Measurements from ENCODE around the gene NLRP4. TPM values are rescaled to one million over a fixed set of nuclear protein-coding genes. Genes with fewer than 3 reads are reported as not detected.
A peak's percentile ranks its signal among the peaks of the same experiment; 100 is the strongest.

Gene NLRP4
- total and polyA plus RNA-seq, 2 experiments from 2014 or later: not detected

GRCh38 chr19:55912916-55913315 is 76.6 kb downstream of the NLRP4 start (continued):
- TF ChIP-seq ETS1 (IDR thresholded peaks at IDR 0.05) (no peak), ZNF331 (CRISPR knock-in tag; IDR thresholded peaks at IDR 0.05; ENCODE audit: low read depth) (no peak), EZH2 (IDR thresholded peaks at IDR 0.05; ENCODE audit: low read depth, unreplicated experiment) (no peak)

DNA sequence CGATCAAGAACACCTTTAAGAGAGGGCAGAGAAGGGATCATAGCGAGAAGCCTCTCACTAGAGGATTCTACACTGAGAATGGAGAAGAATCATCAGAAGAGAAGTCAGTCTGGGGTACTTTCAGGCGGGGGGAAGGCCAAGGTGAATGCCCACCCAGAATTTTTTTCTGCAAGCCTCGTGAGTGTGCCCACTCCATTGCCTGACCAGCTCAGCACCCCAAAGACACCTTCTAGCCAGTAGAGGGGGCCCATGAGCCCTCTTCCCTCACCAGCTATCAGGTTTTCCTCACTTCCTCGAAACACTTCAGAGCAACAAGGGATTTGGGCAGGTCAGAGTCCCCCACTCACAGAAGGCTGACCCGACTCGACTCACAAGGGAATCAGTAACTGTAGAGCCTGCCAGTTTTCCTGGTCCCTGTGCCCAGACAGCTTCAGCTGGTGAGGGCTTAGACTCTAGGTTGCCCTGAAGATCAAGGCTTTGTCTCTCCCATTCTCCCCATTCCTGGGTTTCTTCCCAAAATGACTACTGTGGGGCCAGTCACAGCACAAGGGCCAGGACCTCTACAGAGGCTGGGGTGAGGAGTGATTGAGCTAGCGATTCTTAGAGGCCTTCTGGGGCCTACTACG is 77.4 kb downstream of the NLRP4 start:
- Histone ChIP-seq H3K79me2 (replicated peaks; ENCODE audit: insufficient read depth) (no peaks in the 10 kb centered on the region), H2AFZ (no peak overlapping the region), H3F3A (replicated peaks; ENCODE audit: low read depth) (no peaks in the 10 kb centered on the region), H3K9me2 (ENCODE audit: insufficient read depth) (no peaks in the 10 kb centered on the region), H3K36me3 (ENCODE audit: insufficient read depth) (peaks cover 6% of the 10 kb centered on the region), H3K4me3 (no peak overlapping the region), H3K4me2 (no peak overlapping the region), H3K27ac (ENCODE audit: low read depth) (no peak overlapping the region), H3K4me1 (ENCODE audit: insufficient read depth) (no peaks in the 10 kb centered on the region), H3K27me3 (ENCODE audit: insufficient read depth) (no peaks in the 10 kb centered on the region), H4K20me1 (replicated peaks; ENCODE audit: insufficient read depth) (no peaks in the 10 kb centered on the region)
- DNase-seq (ENCODE audit: low spot score): no peak
- Mint-ChIP-seq H3K4me3 (no peak overlapping the region), H3K4me1 (no peaks in the 10 kb centered on the region), H3K27me3 (ENCODE audit: insufficient read depth, low read depth, poor library complexity) (no peaks in the 10 kb centered on the region), H3K9me3 (peaks cover 98% of the 10 kb centered on the region), H3K36me3 (ENCODE audit: low read depth) (peaks cover 40% of the 10 kb centered on the region), H3K27ac (no peak overlapping the region)
- no peak for ATAC-seq
- TF ChIP-seq NANOG (IDR thresholded peaks at IDR 0.05; ENCODE audit: borderline replicate concordance) (no peak), ETS1 (IDR thresholded peaks at IDR 0.05) (no peak), ZNF331 (CRISPR knock-in tag; IDR thresholded peaks at IDR 0.05; ENCODE audit: low read depth) (no peak), ZNF114 (CRISPR knock-in tag; IDR thresholded peaks at IDR 0.05) (no peak), STAT1 (IDR thresholded peaks at IDR 0.05; ENCODE audit: unreplicated experiment) (no peak)
- TF ChIP-seq, protein P1, sequence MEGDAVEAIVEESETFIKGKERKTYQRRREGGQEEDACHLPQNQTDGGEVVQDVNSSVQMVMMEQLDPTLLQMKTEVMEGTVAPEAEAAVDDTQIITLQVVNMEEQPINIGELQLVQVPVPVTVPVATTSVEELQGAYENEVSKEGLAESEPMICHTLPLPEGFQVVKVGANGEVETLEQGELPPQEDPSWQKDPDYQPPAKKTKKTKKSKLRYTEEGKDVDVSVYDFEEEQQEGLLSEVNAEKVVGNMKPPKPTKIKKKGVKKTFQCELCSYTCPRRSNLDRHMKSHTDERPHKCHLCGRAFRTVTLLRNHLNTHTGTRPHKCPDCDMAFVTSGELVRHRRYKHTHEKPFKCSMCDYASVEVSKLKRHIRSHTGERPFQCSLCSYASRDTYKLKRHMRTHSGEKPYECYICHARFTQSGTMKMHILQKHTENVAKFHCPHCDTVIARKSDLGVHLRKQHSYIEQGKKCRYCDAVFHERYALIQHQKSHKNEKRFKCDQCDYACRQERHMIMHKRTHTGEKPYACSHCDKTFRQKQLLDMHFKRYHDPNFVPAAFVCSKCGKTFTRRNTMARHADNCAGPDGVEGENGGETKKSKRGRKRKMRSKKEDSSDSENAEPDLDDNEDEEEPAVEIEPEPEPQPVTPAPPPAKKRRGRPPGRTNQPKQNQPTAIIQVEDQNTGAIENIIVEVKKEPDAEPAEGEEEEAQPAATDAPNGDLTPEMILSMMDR (conservative IDR thresholded peaks at IDR 0.05; ENCODE audit: low read depth in 2 of 2): peak; percentile 9 to 19; a peak in 1 of 4 replicates

GRCh38 chr19:55923556-55923955 is 87.2 kb downstream of the NLRP4 start:
- Histone ChIP-seq H3F3A (replicated peaks; ENCODE audit: low read depth) (no peaks in the 10 kb centered on the region), H2AFZ (no peak overlapping the region), H3K36me3 (ENCODE audit: insufficient read depth) (peaks cover 12% of the 10 kb centered on the region; the same call in 1 of the 2 replicates), H3K79me2 (replicated peaks; ENCODE audit: insufficient read depth) (no peaks in the 10 kb centered on the region), H3K9me2 (ENCODE audit: insufficient read depth) (no peaks in the 10 kb centered on the region), H3K4me1 (ENCODE audit: insufficient read depth) (no peaks in the 10 kb centered on the region), H3K27ac (ENCODE audit: low read depth) (no peak overlapping the region), H3K4me2 (no peak overlapping the region), H3K27me3 (ENCODE audit: insufficient read depth) (no peaks in the 10 kb centered on the region), H4K20me1 (replicated peaks; ENCODE audit: insufficient read depth) (no peaks in the 10 kb centered on the region), H3K4me3 (no peak overlapping the region)
- peaks cover 98% of the 10 kb centered on the region for H3K9me3 Mint-ChIP-seq
- H3K4me1 Mint-ChIP-seq: no peaks in the 10 kb centered on the region
- H3K27me3 Mint-ChIP-seq (ENCODE audit: insufficient read depth, low read depth, poor library complexity): no peaks in the 10 kb centered on the region
- H3K36me3 Mint-ChIP-seq (ENCODE audit: low read depth): peaks cover 12% of the 10 kb centered on the region; the same call in 2 of the 3 replicates
- no peak for ATAC-seq
- no peak for DNase-seq (ENCODE audit: low spot score)
- H3K27ac Mint-ChIP-seq: no peak overlapping the region
- no peak overlapping the region for H3K4me3 Mint-ChIP-seq
- no peak for TF ChIP-seq ZNF462 (CRISPR knock-in tag; IDR thresholded peaks at IDR 0.05)
- no peak for TF ChIP-seq EZH2 (IDR thresholded peaks at IDR 0.05; ENCODE audit: low read depth, unreplicated experiment)
- no peak for TF ChIP-seq ZNF331 (CRISPR knock-in tag; IDR thresholded peaks at IDR 0.05; ENCODE audit: low read depth)
- TF ChIP-seq CREB1 (CRISPR knock-in tag; IDR thresholded peaks at IDR 0.05; ENCODE audit: low read depth): no peak

Data from GM23338 (cell line).